GM13977 (cell line): ENCODE results near the gene PLD3.

ENCODE experiments used
- DNase-seq: peaks from one replicate; pipeline ENCODE4 v3.0.0; 2012; ENCODE audit warnings: low spot score
- CTCF ChIP-seq: IDR thresholded peaks from 2 replicates; pipeline ENCODE4 v1.5.1; 2012; ENCODE audit warnings: mild to moderate bottlenecking, control low read depth; ENCODE audit not compliant: insufficient read depth; ENCODE audit errors: extremely low read depth, missing control alignments
- in situ Hi-C: fragments of 300-500 bp; cut with MboI; formaldehyde crosslinking; loops from one replicate; pipeline ENCODE4 v1.12.0; 2022; ENCODE audit warnings: low sequenced_read_pairs, low pct_unique_long_range_greater_than_20kb, mixed read lengths, inconsistent platforms; ENCODE audit not compliant: unreplicated experiment

PLD3 gene

DNA sequence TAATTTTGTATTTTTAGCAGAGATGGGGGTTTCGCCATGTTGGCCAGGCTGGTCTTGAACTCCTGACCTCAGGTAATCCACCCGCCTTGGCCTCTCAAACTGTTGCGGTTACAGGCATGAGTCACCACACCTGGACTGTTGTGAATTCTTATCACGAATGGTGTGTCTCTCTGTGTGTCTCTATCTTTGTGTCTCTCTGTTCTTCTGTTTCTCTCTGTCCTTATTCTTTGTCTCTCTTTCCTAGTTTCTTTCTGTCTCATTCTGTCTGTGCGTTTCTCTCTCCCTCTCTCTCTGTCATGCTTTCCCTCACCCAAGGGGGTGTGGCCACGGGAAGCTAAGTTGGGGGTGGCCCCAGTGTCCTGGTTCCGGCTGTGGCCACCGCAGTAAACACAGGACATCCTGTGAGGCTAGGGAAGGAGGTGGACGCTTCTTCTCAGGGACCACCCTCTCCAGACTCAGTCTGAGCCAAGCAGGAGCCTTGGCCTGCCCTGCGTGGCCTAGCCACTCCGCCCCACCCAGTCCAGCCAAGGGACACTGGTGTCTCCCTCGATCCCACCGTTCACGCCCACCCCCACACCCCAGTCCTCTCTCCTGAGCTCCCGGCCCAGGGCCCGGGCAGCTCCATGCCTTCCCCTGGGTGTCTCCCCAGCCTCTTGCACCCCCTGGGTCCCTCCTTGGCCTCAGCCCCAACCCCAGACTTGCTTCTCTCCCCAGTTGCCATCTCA lies 68.6 kb downstream of the PLD3 start:
- TF ChIP-seq CTCF: no peak
- DNase-seq: peak; percentile 40
- in situ Hi-C loops: no loop called here

DNA sequence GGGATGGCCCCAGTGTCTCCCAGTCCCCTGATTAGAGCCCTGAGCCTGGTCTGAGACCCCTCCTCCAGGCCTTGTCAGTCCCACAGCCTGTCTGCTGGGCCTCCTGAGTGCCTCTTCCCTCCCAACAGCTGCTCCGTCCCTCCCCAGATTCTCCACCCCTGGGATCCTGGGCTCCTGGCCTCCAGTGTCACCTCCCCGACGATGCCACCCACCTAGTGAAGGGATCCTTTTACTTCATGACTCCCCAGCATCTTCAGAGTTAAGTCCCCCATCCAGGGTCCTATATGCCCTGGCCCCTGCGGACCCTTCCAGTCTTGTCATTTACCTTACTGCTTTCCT lies 69.1 kb downstream of the PLD3 start:
- no peak for DNase-seq
- in situ Hi-C loops: no loop called here
- TF ChIP-seq CTCF: no peak

GRCh38 chr19:40418040-40418439 lies 69.5 kb downstream of the PLD3 start:
- no peak for TF ChIP-seq CTCF
- in situ Hi-C loops: no loop called here
- no peak for DNase-seq

DNA sequence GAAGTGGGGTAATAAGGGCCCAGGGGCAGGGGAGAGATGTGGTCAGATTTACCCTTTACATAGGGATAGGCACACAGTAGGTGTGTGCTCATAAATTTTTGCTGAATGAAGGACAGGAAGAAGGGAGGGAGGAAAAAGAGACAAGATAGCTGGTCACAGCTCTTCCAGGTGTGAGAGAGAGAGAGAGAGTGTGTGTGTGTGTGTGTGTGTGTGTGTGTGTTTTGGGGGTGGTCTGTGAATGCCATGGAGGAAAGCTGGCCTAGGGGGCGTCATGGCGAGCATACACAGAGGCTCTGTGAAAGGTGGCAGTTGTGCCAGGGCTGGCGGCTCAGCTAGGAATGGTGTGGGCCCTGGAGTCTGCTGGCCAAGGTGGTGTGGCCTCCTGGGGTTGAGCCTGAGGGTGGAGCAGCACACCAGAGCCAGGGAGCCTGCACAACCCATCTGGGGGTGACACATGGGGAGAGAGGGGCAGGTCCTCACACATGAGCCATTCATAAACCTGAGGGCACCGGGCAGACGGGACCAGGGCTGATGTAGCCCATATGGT lies 70.6 kb downstream of the PLD3 start:
- TF ChIP-seq CTCF: no peak
- no peak for DNase-seq
- in situ Hi-C loops: no loop called here

GRCh38 chr19:40419780-40420179 lies 71.3 kb downstream of the PLD3 start:
- in situ Hi-C loops: no loop called here
- DNase-seq: no peak
- TF ChIP-seq CTCF: no peak

DNA sequence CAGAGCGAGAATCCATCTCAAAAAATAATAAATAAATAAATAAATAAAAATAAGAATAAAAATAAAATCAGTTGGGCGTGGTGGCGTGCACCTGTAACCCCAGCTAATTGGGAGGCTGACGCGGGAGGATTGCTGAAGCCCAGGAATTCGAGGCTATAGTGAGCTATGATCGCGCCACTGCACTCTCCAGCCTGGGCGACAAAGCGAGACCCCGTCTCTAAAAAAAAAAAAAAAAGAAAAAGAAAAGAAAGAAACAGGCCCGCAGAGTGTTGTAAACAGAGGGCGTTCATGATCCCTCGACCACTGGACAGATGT lies 71.9 kb downstream of the PLD3 start:
- in situ Hi-C loops: no loop called here
- no peak for DNase-seq
- no peak for TF ChIP-seq CTCF
